ENCODE measurements around the gene OR10J5.

DNA sequence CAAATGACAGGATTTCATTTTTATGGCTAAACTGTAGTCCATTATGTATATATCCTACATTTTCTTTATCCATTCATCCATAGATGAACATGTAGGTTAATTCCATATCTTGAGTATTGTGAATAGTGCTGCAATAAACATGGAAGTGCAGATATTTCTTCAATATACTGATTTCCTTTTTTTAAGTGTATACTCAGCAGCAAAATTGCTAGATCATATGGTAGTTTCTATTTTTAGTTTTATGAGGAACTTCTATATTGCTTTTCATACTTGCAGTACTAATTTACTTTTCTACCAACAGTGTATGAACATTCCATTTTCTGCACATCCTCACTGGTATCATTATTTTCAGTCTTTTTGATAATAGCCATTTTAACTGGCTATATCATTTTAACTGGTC, 30.1 kb downstream of the OR10J5 start:
- TF ChIP-seq, protein P1, sequence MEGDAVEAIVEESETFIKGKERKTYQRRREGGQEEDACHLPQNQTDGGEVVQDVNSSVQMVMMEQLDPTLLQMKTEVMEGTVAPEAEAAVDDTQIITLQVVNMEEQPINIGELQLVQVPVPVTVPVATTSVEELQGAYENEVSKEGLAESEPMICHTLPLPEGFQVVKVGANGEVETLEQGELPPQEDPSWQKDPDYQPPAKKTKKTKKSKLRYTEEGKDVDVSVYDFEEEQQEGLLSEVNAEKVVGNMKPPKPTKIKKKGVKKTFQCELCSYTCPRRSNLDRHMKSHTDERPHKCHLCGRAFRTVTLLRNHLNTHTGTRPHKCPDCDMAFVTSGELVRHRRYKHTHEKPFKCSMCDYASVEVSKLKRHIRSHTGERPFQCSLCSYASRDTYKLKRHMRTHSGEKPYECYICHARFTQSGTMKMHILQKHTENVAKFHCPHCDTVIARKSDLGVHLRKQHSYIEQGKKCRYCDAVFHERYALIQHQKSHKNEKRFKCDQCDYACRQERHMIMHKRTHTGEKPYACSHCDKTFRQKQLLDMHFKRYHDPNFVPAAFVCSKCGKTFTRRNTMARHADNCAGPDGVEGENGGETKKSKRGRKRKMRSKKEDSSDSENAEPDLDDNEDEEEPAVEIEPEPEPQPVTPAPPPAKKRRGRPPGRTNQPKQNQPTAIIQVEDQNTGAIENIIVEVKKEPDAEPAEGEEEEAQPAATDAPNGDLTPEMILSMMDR (IDR thresholded peaks at IDR 0.05 in 2 of 3, conservative IDR thresholded peaks at IDR 0.05 in 1 of 3; ENCODE audit: borderline replicate concordance in 1 of 3, insufficient read depth in 1 of 3, low read depth in 2 of 3, low read length in 2 of 3): no peak
- TF ChIP-seq EZH2phosphoT487 (IDR thresholded peaks at IDR 0.05; ENCODE audit: borderline replicate concordance) (no peak), POLR2A (IDR thresholded peaks at IDR 0.05; ENCODE audit: borderline replicate concordance, extremely low read depth, insufficient read depth, insufficient read length) (no peak), YY1 (IDR thresholded peaks at IDR 0.05; ENCODE audit: extremely low read depth, insufficient replicate concordance, low read depth, low read length) (no peak), ATF3 (IDR thresholded peaks at IDR 0.05) (no peak), RAD21 (IDR thresholded peaks at IDR 0.05; ENCODE audit: low read depth) (no peak), SRF (IDR thresholded peaks at IDR 0.05; ENCODE audit: low read depth) (no peak), EZH2 (IDR thresholded peaks at IDR 0.05) (no peak), CEBPB (IDR thresholded peaks at IDR 0.05; ENCODE audit: low read depth) (no peak)

All from HCT116 (cell line).